GM18909 (cell line): ENCODE data around the gene PRKCE.
"Not testable (repeated sequence)": the region's sequence is repeated elsewhere in the genome, so short reads cannot be mapped to it uniquely, and the experiment has no call there.

Source experiments
- ATAC-seq: cut with Tn5 transposase; IDR thresholded peaks from one replicate; pipeline ENCODE4 v1.9.1; 2021; ENCODE audit warnings: mild to moderate bottlenecking; ENCODE audit not compliant: unreplicated experiment, poor library complexity

Gene PRKCE

DNA sequence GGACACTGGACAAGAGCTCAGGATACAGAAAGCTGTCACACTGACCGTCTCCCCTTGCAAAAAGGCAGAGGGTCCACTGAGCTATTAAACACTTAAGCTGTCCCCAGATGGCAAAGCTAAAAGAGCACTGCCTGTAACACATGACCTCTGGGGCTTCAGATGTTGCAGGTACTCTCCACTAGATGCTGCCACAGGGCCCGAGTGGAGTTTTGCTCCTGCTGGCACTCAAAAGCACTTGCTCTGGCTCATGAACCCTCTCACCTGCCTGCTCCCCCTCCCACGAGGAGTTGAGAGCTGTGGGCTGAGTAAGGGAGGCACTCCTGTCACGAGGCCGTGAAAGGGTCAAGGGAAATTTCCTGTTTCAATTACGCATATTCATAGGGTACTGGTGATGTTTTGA lies 227.9 kb downstream of the PRKCE start:
- ATAC-seq = no peak

DNA sequence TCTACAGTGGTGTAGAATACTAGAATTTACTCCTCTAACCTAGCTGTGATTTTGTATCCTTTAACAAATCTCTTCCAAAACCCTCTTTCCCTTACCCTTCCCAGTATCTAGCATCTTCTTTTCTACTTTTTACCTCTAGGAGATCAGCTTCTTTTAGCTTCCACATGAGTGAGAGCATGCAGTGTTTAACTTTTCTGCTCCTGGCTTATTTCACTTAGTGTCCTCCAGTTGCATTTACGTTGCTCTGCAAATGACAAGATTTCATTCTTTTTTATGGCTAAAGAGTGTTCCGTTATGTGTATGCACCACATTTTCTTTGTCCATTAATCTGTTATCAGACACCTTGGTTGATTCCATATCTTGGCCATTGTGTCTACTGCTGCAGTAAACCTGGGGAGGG lies 228.5 kb downstream of the PRKCE start:
- no peak for ATAC-seq

DNA sequence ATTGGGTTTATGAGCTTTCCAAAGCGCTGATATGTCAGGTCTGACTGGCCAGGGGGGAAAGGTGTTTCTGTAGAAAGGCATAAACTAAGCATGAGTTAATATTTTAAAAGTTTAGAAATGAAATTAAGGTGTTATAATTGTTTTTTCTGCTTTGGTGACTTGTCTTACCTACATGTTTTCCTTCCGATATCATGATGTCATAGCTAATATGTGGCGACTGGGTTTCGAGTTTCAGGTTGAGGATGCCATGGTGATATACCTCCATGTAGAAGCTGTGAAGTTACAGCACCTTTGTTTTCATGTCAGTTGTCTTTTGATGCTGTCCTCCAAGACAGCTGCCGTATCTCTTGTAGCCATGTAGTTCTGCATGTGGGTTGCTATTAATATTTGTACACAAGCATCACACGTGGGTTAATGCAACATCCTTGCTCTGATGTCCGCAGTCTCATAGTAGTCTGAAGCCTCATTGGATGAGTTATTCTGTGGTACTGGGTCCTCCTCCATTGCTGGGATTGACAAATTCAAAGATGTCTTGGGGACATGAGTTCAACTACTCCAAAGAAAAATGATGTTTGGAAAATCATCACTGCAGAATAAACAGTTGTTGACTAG lies 230.6 kb downstream of the PRKCE start:
- no peak for ATAC-seq

DNA sequence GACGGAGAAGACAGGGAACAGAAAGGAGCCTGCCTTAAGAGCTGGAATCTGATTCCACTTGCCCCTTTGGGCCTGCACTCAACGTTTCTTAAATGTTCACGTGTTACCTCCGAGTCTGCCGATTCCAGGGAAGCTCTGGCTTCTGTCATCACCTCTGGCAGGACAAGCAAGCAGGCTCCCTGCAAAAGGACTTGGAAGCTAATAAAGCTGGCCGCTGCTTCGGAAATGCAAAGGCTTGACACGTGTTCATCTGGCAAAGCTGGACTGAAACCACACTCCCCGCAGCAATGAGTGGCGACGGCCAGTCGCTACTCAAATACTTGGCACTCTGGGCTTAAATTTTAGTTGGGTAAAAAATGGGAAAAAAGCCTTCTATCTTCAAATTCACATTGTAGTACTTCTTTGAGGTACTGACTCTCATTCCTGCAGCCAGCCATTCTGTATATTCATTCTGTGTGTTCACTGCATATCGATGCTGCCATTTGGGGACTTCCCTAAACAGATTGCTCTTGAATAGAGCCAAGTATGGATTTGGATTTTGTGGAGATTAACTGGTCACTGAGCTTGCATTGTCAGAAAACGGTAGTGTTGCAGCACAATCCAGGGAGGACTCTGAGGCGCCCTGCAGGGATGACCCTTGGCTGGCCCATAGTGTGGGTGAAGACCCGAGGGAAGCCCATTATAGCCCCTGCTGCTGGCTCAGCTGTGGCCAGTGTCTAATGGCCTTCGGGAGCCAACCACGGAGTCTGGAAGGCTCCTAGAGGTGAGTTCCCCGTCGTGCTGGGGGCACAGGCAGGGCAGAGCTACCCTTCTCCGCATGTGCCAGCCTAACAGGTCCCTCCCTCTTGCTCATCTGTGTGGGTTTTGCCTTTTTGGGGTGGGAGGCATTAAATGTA lies 231.5 kb downstream of the PRKCE start:
- no peak for ATAC-seq

DNA sequence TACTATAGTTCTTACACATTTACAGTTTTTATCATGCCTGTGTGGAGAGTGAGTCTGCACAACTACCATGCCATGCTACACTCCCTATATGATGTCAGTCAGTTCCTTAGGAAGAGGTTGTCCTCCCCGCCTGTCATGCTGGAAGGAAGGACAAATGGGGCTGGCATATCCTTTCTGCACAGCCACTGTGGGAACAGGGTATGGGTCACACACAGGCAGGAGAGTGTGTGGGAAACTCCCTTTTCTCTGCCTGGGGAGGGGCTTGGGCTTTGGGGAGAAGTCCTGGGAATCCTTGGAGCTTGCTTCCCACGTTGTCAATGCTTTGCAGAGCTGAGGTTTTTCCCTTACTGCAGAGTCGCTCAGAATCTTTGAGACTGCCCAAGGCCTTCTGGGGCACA lies 232.1 kb downstream of the PRKCE start:
- no peak for ATAC-seq

DNA sequence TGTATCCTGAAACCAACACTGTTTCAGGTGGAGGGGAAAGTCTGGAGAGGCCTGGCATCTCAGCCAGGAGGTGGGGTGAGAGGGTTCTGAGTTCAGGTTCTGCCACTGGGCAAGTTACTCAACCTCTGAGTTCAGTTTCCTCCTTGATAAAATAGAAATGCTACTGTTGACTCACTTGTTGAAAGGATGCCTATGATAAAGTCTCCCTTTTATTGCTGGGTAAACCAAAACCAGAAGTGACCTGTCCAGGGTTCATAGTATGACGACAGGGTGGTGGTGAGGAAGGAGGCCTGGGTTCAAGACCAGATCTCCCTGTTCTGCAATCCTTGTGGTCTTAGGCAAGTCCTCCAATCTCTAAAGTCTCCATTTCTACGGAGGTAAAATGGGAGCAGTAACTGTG lies 232.7 kb downstream of the PRKCE start:
- no peak for ATAC-seq

DNA sequence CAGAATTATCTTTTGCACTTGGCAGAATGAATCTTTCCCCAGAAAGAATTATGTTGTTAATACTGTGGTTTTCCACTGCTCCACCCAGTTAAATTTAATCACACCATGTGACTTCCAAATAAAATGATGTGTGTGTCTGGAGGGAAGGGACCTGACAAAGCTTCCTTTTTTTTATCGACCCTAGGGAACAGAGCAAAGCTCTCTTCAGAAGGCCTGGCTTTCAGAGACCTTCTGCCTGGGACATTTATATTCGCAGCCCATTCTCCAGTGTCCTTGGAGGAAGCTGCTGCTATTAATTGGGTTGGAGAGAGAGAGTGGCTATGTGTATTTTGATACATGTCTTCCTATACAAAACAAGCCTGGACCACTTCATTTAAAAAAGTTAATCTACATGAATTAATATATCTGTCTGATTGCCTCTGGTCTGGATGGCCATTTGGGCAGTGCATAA lies 233.7 kb downstream of the PRKCE start:
- ATAC-seq = no peak

DNA sequence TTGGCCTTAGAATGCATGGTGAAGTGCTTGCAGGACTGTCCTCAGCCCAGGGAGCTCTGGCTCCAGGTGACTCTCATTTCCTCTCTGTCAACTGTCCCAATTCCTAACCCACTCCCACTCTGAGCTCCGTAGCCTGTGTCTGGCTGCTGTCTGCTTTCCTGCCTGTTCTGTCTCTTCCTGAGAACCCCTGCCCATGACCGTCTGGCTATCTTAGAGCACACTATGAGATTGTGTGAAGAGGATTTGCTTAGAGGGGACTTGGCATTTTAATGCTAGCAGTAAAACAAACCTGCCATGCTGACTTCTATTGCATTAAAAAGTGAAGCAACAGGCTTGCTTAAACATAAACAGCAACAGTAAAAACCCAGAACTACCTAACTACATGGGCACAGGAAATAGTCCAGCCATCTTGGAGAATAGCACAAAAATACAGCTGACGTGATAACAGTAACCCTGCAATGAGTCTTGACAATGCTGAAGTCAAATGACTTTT lies 234.7 kb downstream of the PRKCE start:
- no peak for ATAC-seq

DNA sequence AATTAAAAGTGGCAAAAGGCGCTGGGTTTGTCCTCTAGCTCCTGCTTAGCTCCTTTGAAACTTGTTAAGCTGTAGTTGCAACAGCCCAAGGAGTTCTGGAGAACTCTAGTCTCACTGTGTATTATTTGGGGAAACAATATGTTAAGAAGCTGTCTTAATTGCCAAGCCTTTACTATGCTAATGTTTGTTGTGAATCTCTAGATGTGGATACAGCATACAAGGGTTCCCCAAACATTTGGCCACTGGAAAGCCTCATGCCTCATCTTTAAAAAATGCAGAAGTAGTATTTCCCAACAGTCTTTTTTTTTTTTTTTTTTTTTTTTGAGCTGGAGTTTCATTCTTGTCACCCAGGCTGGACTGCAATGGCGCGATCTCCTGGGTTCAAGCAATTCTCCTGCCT lies 236.7 kb downstream of the PRKCE start:
- no peak for ATAC-seq

DNA sequence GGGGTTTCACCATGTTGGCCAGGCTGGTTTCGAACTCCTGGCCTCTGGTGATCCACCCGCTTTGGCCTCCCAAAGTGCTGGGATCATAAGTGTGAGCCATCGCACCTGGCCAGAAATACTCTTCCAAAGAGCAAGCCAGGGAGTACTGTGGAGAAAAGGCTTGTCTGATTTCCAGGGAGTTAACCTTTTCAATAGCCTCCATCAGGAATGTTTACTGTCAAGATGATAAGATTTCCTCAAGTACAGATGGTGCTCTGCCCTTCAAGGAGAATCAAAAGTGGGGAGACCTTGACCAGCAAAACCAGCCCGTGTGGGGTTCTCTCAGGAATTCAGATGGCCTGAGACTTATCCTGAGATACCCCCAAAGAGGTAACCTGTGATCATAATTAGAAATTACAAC lies 237.2 kb downstream of the PRKCE start:
- ATAC-seq = no peak

DNA sequence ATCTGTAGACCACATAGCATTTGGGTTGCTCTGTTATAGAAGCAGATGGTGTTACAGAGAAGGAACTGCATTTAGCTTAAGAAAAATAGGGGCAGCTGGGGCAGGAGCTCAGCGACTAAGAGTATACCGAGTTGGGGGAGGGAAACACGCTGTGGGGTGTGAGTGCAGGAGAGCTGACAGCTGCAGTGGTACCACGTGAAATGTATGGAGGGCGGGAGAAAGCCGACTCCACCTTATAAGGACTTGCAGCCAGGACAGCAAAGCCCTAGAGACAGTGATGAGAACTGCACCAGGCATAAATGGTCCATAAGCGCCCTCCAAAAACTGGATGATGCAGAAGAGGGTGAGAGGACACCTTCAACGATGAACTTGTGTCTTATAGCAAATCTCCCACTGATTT lies 237.6 kb downstream of the PRKCE start:
- peak; percentile 84 for ATAC-seq

DNA sequence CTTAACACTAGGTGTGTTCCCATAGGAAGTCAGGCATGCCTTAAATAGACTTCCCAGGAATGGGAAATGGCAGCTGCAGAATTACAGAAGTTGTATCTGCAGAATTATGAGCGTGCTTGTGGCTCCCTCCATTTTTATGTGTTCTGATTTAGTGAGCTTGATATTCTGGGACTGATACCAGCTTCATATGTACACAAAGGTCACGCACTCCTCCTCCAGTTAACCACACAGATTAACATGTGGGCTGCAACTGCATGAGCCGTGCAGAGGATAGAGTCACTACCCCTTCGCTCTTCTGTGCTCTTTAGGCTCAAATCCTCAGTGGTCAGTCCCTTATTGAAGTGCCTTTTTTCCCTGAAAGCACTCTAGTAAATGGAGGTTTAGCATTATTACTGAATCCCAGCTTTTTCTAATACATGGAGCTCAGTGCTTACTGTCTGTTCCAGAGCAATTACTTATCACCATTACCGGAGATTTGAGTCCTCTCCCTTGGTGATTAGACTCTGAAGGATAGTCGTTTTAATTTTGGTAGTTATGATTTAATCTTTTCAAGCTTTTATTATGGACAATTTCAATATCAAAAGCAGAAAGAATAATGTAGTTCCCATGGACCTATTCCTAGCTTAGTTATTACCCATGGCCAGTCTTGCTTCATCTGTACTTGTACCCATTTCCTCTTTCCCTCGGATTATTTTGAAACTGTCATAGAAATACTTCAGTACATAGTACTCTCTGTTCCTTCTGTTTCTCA lies 238.3 kb downstream of the PRKCE start:
- ATAC-seq = peak; percentile 52

DNA sequence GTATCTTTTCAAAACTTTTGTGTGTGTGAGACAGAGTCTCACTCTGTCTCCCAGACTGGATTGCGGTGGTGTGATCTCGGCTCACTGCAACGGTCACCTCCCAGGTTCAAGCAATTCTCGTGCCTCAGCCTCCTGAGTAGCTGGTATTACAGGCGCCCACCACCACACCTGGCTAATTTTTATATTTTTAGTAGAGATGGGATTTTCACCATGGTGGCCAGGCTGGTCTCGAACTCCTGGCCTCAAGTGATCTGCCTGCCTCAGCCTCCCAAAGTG lies 238.8 kb downstream of the PRKCE start:
- not testable (repeated sequence) for ATAC-seq

DNA sequence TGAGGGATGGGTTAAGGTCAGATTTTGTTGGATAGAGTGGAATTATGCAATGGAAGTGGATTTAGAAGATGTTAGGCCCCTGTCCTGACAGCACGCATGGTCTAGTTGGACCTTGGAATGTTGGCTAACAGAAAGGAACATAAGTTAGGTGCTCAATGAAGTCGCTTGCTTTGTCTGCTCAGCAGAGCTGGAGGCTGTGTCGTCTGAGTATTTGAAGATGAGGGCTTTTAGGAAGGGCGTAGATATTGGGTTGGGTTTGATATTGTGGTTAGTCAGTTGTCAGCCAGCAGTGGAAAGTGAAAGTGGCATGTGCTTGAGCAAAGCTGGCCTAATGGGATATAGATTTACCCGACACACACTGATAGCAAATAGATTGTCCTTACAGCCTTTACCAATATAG lies 239.3 kb downstream of the PRKCE start:
- no peak for ATAC-seq

DNA sequence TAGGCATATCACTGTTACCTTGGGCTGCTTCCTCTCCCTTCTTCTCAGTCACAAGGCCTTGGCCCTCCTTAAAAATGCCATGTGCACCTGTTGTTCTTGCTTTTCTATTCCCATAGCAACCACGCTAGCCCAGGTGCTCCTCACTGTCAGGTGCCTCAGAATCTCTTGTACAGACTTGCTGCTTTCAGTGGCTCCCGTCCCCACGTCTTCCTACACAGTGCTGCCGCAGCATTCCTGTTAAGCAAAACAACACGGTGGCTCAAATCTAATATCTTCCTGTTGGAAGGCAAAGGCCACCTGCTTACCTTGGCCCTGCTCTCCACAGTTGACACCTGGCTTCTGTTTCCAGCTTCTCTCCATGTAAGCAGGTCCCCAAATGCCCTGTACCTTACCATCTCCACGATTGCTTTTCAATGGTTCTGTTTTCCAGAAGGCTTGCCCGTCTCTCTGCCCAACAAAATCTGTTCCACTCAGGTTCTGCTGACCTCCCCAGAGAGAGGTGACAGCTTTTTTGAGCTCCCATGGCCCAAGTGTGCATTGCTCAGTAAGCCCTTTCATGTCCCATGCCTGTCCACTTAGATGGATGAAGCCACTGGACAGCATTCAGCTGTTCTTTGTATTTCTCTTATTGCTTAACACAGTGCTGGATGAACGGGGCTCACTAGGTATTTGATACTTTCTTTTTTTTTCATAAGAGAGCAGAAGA lies 240.4 kb downstream of the PRKCE start:
- no peak for ATAC-seq

DNA sequence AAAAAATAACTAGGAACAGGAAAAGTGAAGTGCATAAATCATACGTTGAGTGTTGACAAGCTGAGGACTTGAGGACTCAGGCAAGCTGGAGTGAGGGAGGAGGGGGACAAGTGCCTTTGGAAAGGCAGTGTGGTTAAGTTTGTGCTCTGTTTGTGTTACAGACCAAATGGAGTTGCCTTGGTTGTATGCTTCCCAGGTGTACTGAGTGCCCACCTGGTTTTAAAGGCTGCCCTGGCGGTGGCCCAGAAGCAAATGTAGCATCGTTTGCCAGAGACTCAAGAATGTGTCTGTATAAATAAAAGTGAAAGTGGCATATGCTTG lies 240.9 kb downstream of the PRKCE start:
- no peak for ATAC-seq

DNA sequence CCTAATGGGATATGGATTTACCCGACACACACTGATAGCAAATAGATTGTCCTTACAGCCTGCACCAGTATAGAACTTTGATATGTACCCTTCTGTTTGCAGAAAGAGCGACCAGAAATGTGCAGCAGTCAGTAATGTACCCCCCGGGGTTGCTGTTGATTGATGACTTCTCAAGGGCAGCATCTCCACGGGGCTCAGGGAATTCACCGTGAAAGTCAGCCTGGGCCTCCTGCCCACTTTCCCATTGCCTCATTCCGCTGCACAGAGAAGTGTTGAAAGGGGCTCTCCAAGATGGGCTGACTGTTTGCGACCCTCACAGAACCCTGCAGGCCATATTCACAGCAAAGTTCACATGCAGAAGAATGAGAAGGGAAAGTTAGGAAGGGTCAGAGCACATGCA lies 241.3 kb downstream of the PRKCE start:
- ATAC-seq = no peak

DNA sequence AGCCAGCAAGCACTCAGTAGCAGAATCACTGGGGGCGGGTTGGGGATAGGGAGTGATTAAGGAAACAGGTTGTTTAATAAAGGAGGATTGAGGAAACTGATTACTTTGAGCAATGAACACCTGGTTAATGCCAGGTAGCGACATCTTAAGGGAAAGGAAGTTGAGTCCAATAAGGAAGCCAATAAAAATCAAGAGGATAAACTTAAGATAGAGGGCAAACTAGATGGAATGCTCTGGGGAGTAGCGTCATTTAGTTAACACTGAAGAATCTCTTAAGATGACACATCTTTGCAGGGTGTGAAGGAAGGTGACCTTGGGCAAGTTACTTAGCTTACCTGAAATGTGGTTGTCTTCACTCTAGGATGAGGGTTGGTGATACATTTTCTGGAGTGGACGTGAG lies 242.7 kb downstream of the PRKCE start:
- ATAC-seq = no peak

DNA sequence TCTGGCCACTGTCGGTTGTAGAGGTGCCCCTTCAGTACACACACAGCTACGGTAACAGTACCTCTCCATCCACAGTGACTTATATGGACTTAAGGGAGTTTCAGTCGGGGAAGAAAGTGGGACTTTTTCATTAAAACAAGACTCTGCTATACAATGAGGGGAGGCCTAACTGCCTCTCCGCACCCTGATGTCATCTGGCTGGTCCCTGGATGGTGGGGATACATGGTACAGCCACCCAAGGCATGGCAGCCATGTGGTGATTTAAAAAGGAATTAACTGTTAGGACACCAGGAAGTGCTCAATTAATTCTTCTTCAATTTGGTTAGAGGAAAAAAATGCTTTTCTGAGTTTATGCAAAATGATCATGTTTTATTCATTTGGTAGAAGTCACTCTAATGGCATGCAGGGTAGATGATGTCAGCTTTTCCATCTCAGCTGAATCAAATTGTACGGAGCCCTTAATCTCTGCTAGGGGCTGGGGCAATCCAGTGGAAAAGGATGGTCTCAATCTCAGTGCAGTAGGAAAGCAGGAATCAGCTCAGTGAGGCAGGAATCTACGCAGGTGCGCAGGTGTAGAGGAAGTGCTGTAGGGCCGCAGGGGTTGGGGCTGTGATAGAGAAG lies 243.9 kb downstream of the PRKCE start:
- no peak for ATAC-seq

DNA sequence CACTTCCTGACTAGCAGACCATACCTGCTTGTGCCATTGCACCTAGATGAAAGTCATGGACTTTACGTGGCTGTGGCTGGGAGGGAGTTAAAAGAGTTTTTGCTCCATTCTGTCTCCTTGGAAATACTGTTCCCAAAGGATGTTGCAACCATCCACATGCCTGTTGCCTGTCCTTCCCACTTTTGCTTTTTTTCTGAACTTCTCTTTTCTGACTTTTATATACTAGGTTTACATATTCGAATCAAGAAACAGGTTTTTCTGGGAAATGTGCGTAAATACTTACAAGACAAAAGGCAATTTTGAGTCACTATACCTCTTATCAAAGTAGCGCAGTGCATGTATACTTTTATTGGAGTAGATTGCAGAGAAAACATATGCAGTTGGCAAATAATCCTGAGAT lies 244.8 kb downstream of the PRKCE start:
- ATAC-seq = no peak
